RKO (cell line): ENCODE data around the gene CNKSR3.

ENCODE experiments used
- DNase-seq: peaks from one replicate; pipeline ENCODE4 v3.0.0-alpha.2; 2016; ENCODE audit warnings: low spot score

Gene CNKSR3

GRCh38 chr6:154414021-154414813 is 96.3 kb downstream of the CNKSR3 start:
- DNase-seq, result no peak

- no peak for DNase-seq
Observed at GRCh38 chr6:154412106-154412820, 98.2 kb downstream of the CNKSR3 start.

GRCh38 chr6:154411076-154411475 is 99.4 kb downstream of the CNKSR3 start:
- no peak for DNase-seq

GRCh38 chr6:154410619-154411072 is 99.8 kb downstream of the CNKSR3 start:
- peak; percentile 66 for DNase-seq

GRCh38 chr6:154408891-154409500 is 101.5 kb downstream of the CNKSR3 start:
- no peak for DNase-seq

- DNase-seq, result no peak
Observed at GRCh38 chr6:154407440-154407839, 103.0 kb downstream of the CNKSR3 start.

- no peak for DNase-seq
Observed at GRCh38 chr6:154406869-154407268, 103.6 kb downstream of the CNKSR3 start.

GRCh38 chr6:154406301-154406700 is 104.2 kb downstream of the CNKSR3 start:
- DNase-seq, result no peak

- DNase-seq, result no peak
Observed at GRCh38 chr6:154404791-154405400, 105.6 kb downstream of the CNKSR3 start.

- no peak for DNase-seq
Observed at GRCh38 chr6:154403788-154404187, 106.7 kb downstream of the CNKSR3 start.

GRCh38 chr6:154402081-154402780 is 108.3 kb downstream of the CNKSR3 start:
- no peak for DNase-seq

- peak; percentile 37 for DNase-seq
Observed at GRCh38 chr6:154399097-154399496, 111.4 kb downstream of the CNKSR3 start.

GRCh38 chr6:154397491-154398195 is 112.8 kb downstream of the CNKSR3 start:
- no peak for DNase-seq

GRCh38 chr6:154395878-154396277 is 114.6 kb downstream of the CNKSR3 start:
- no peak for DNase-seq

GRCh38 chr6:154395316-154395715 is 115.2 kb downstream of the CNKSR3 start:
- DNase-seq, result no peak

- no peak for DNase-seq
Observed at GRCh38 chr6:154394571-154394970, 115.9 kb downstream of the CNKSR3 start.

GRCh38 chr6:154390034-154390433 is 120.5 kb downstream of the CNKSR3 start:
- DNase-seq, result no peak

- no peak for DNase-seq
Observed at GRCh38 chr6:154388803-154389202, 121.7 kb downstream of the CNKSR3 start.

- peak; percentile 13 for DNase-seq
Observed at GRCh38 chr6:154386848-154387717, 123.4 kb downstream of the CNKSR3 start.

GRCh38 chr6:154384191-154384590 is 126.3 kb downstream of the CNKSR3 start:
- no peak for DNase-seq
